GM15510 (cell line): ENCODE data around the gene FAM219A.

ENCODE experiments used
- POLR2A ChIP-seq: IDR thresholded peaks from 3 replicates; pipeline ENCODE4 v1.6.1; 2011; ENCODE audit warnings: borderline replicate concordance; ENCODE audit not compliant: insufficient read length; ENCODE audit errors: extremely low read depth

Gene FAM219A

DNA sequence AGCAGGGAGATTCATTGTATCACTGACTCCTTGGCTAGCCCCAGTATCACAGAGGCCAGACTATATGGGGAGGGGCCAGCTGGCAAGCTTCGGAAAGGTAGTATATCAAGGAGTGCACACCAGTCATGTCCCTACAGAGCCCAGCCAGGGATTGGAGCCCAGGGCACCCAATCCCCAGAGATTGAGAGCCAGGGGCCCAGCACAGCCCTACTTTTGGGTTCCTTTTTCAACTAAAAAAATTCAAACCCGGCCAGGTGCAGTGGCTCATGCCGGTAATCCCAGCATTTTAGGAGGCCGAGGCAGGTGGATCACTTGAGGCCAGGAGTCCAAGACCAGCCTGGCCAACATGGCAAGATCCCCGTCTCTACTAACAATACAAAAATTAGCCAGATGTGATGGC lies 76.3 kb downstream of the FAM219A start:
- TF ChIP-seq POLR2A, result no peak

DNA sequence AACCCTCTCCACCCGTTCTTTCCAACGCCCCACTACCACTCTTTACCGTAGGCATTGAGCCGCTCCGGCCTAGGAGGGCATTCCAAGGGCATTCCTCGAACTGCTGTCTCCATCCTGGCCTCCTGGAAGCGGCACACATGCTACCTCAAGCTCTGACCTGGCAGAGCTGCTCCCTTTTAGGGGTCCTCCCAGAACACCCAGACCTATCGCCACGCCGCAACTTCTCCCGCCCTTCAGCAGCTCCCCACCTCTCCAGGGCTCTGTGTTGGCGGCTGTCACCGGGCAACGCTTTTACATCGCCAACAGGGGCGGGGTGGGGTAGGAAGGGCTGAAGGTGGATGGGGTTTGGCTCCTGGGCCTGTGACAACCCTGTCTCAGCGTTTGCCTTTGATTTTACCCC lies 77.0 kb downstream of the FAM219A start:
- TF ChIP-seq POLR2A, result no peak

DNA sequence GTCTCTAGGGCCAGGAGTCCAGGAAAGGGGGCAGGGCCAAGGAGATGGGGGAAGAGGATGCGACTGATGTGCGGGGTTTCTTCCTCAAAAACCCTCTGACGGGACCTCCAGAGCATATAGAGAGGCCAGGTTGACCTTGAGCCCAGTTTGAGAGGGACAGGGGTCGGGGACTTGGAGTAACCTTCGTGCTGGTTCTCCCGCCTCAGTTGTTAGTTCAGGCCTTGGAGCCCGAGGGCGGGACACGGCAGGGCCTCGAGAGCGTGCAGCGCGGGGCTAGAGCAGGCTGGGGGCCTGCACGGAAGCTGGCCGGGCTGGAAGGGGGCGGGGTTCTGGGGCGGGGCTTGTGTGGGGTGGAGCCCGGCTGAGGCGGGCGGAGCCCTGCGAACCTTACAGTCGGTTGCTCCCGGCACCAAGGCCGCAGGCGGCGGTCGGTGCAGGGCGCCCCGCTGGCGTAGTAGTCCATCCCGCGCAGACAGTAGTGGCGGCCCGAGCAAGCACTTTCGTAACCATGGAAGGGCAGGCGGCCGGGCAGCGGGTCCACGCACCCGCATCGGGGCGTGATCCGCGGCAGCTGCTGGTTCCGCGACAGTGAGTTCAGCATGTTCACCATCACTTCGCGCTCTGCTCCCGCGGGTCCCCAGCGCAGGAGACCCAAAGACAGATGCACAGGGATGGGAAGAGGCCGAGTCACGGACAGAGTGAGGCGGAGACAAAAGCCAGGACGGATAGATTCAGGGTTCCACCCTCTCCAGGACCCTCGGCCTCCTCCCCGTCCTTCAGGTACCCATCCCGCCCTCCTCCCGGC lies 77.7 kb downstream of the FAM219A start:
- peak; percentile 35 for TF ChIP-seq POLR2A

DNA sequence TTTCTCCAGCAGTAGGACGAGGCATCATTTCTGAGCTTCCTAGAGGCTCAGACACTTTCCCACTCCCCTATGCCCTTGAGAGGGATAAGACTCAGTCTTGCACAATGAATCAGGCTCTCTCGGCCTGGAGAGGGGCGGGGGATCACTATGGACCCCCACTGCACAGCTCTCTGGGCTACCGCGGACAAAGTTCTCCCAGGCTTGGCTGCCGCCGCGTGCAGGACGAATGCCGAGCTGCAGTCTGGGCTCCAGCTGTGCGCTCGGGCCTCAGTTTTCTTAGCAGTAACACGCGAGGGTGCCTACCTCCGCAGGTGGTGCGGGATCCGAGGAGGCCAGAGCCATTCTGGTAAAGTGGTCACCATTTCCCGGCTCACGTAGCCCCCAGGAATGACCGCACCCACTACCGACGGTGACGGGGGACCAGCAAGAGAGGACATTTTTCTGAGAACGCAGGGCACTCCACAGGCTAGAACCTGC lies 78.3 kb downstream of the FAM219A start:
- no peak for TF ChIP-seq POLR2A

DNA sequence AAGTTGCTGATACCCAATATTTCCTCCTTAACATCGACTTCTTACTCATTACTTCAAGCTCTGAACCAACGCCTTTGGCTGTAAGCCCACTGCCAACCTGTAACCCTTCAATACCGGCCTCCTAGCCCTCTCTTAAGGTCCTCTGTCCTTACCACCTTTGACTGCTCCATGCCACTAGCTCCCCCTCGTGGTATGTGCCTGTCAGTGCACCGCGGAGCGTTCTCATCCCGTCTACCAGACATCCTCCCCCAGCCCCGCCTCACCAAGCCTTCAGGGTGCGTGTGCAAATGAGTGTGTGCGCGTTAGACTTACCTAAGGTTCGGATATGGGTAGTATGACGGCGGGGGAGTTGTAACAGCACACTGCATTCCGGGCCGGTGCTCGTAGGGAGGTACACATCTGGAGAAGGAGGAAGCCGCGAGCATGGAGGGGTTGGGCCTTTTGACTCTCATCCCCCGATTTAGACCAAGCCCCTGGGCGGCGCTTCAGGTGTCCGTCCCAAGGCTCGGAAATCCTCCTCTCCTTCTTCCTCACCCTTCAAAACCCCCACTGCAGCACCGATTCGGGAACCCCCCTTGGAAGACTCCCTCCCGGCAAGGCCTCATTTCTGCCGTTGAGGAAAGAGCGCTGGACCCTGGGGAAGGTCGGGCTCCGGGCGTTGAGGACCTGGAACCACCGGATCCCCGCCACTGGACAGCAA lies 78.9 kb downstream of the FAM219A start:
- no peak for TF ChIP-seq POLR2A

DNA sequence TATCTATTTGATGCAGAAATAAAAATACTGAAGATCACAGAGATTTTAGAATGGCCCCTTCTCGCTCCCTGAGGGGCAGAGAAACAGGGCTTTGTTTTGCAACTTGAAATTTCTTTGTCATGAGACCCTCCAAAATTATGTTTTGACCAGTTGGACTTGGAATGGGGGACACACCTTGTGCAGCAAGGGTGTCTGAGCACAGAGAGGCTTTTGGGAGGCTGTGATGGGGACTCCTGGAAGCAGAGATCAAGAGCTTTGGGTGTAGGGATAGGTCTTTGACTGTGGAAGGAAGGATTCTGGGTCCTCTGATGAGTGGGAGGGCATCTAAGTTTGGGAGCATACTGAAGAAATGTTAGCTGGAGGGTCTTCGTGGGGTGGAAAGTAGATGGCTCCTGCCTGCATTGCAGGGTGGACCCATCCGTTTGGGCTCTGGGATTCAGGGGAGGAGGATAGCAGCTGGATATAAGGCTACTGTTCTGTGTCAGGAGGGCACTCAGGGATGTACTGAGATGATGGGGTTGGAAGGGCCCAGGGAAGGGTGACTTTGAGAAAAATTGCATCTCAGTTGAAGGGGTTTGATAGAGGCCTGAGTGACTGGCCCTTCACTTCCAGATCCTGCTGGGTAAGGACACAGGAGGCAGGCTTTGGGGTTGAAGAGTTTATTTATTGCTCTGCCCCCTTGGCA lies 79.9 kb downstream of the FAM219A start:
- TF ChIP-seq POLR2A, result no peak

DNA sequence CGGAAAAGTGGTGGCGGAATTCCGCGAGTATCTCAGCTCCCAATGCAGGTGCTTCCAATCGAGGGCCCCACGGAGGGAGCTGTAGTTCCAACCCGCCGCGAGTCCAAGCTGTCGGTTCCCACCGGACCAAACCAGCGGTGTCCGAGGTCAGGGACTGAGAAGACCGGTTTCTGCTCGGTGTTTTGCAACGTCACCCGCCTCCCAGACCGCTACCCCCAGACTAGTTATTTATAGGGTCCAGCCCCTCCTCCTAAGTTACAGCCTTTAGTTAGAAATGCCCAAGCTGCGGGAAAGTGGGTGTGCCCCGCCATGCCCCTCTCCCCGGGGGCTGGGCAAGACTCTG lies 81.0 kb downstream of the FAM219A start:
- TF ChIP-seq POLR2A, result no peak

DNA sequence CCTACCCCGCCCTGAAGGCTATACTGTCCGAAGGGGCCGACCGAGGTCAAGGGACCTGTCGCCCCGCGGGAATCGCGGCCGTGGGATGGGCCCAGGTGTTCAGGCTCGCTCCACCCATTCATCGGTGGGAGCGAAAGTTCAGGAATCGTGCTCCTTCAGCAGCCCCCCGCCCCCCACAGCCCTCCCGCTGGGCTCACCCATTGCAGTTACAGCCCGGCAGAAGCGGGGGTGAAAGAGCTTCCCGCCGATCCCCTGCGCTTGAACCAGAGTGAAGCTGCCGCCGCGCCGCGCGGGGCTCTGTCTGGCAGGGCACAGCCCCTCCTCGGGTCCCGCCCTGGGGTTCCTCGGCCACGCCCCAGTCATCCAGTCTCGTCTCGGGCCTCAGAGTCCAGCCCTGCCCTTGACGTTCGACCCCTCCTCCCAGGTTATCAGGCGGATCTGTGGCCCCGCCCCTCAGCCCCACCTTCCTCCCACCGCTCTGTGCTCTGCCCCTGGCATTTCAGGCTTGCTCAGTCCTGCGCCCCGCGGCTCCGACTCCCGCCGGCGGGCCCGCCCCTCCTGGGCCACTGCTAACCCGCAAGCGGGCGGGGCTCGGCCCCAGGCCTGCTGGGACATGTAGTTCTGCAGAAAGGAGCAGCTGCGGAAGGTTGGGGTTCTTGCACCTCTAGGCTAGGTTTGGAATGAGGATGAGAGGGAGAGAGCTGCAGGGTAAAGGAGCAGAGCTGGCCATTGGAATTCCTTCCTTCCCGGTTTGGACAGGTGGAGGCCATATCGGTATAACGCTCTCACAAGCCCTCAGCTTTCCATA lies 81.6 kb downstream of the FAM219A start, which contains the start of gene MYORG:
MYORG (minus strand) TSS at position 303 of the 808 bp plus-strand sequence. CDS start 3,955 bp downstream, outside the sequence.
- TF ChIP-seq POLR2A, result peak; percentile 33

DNA sequence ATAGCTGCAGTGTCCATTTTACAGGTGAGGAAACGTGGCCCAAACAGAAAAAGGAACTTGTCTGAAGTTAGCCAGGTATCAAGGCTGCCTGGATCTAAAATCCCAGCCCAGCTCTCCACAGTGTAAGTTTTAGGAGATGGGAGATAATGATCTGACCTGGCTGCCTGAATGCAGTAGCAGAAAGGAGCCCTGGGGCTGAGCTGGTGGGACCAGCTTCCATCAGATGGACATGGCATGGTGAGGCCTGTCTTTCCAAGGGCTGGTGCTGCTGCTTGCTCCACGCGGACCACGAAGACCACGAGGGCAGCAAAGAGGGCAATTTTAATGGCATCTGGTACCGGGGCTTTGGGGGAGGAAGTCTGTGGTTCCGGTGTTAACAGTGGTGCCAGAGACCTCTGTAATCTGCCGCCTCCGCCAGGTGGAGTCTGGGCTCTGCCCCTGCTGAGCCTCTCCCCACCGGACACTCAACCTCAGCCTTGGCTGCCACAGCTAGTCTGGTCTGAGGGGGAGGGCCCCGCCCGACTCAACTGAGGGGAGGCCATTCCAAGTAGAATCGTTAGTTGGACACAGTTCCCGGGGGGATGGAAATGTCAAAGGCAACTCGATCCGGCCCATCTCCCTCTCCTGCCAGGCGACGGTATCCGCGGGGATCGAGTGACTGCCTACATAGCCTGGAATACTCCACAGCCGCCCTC lies 82.3 kb downstream of the FAM219A start:
- no peak for TF ChIP-seq POLR2A

DNA sequence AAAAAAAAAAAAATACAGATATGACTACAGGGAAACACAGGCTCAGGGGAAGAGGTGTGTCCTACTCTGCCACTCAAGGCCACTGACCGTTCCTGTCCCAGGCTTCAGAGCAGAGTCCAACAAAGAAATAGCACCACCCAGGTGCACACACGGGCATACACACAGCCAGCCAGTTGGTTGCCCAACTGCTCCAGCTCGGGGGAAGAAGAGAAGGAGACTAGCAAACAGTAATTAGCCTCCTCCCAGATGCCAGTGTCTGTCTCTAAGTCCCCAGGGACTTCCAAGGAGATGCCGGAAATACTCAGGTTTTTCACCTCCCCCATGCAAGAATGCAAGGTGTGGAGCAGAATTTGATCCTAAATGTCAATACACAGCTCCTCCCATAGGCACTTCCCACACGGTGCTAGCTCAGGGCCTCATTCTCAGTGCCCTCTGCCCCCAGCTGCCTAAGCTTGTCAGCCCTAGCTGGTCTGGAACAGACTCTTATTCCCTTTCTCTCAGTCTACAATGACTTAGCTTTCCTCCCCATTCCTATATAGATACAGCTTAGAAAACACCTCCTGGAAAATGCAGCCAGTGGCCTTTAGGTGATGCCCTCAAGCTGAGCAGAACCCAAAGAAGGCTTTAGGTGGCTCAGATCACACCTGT lies 83.3 kb downstream of the FAM219A start:
- no peak for TF ChIP-seq POLR2A

DNA sequence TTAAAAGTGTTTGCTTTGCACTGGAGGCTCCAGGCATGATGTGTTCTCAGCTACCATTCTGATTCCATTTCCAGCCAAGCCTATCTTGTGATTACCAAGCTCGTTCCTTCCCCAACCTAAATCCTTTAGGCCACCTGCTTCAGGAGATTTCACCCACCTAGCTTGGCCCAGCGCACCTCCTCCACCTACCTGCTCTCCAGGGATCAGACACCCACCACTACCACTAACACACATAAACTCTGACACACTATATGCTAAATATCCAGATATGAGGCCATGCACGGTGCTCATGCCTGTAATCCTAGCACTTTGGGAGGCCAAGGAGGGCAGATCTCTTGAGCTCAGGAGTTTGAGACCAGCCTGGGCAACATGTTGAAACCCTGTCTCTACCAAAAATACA lies 84.0 kb downstream of the FAM219A start:
- no peak for TF ChIP-seq POLR2A

DNA sequence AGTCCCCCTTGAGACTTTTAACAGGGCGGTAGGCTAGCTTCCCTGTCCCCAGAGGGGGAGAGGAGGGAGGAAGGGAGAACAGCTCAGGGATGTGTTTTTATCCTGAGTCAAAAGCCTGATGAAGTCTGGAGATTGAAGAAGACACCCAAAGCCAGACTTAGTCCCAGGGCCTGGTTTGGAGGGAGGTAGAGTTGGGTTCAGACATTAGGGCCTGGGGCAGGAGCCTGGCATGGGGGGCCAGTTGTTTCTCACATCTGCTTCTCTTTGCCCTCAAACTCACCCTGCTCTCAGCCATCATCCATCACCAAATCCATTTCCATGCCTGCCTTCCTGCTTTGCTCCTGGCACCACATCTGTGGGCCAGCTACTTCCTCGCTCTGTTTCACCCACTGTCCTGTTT lies 84.6 kb downstream of the FAM219A start:
- TF ChIP-seq POLR2A, result no peak

DNA sequence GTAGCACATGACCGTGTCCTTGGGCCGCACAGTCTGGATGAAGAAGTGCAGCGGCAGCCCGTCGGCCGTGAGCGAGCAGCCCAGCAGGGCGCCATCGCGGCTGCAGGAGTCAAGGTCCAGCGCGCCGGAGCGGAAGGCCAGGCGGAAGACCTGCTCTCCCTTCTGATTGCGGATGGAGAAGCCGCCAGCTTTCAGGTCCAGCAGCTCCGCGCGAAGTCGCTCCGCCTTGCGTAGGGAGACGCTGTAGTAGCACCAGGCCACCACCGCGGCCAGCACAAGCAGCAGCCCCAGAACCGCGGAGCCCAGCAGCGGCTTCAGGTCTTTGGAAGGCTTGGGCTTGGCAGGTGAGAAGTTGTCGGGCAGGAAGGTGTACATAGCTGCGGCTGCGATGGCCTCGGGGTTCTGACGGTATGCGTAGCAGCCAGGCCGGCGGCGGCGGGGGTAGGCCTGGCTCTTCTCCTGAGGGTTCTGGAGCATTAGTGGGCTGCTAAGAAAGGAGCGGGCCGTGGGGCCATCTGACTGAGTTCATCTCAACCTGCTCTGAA lies 85.8 kb downstream of the FAM219A start:
- no peak for TF ChIP-seq POLR2A

DNA sequence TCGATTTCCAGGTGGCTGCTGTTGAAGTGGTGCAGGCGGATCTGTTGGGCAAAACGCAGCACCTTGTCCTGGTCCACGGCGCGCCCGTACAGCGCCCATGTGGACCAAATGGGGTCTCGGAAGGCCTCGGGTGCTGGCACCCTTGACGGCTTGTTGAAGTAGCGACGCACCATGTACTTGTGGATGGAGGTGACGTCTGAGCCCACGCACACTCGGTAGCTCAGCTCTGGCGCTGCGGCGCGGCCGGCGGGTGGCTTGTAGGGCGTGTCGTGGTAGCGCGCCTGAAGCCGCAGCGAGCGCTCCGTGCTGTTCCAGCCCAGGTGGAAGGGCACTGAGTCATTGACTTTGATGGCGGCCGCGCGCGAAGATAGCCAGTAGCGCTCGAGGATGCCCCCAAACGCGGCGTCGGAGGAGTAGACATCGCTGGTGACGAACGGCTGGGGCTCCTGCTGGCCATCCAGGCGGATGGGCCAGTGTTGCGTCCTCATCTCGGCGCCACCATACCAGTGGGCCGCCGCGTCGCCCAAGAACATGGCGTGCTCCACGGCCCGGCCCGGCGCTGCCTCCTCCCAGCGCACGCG lies 86.4 kb downstream of the FAM219A start:
- no peak for TF ChIP-seq POLR2A
